ENCODE results near the gene HBEGF. TPM values are rescaled to one million over a fixed set of nuclear protein-coding genes. Genes with fewer than 3 reads are reported as not detected.

HBEGF gene
- 16.7 TPM for total RNA-seq

- DNase-seq, result peak; percentile 15
These were observed at the start of gene HBEGF for GRCh38 chr5:140346348-140347221. TSS of gene HBEGF (minus strand) at chr5:140346603. CDS start at chr5:140346328, 275 bp downstream.

- DNase-seq, result no peak
These were observed 47.3 kb upstream of the HBEGF start for GRCh38 chr5:140393738-140394137.

GRCh38 chr5:140391732-140392131 is 45.3 kb upstream of the HBEGF start:
- DNase-seq, result no peak

GRCh38 chr5:140391312-140391711 is 44.9 kb upstream of the HBEGF start:
- DNase-seq, result no peak

GRCh38 chr5:140388052-140388451 is 41.6 kb upstream of the HBEGF start:
- no peak for DNase-seq

GRCh38 chr5:140383300-140383699 is 36.9 kb upstream of the HBEGF start:
- no peak for DNase-seq

- no peak for DNase-seq
These were observed 36.5 kb upstream of the HBEGF start for GRCh38 chr5:140382866-140383265.

GRCh38 chr5:140381972-140382371 is 35.6 kb upstream of the HBEGF start:
- DNase-seq, result no peak

GRCh38 chr5:140381351-140381750 is 34.9 kb upstream of the HBEGF start:
- no peak for DNase-seq

GRCh38 chr5:140372971-140373487 is 26.6 kb upstream of the HBEGF start:
- peak; percentile 60 for DNase-seq

- DNase-seq, result no peak
These were observed 25.2 kb upstream of the HBEGF start for GRCh38 chr5:140371356-140372151.

- DNase-seq, result no peak
These were observed 21.0 kb upstream of the HBEGF start for GRCh38 chr5:140367256-140368013.

GRCh38 chr5:140366589-140367255 is 20.3 kb upstream of the HBEGF start:
- no peak for DNase-seq

GRCh38 chr5:140365941-140366340 is 19.5 kb upstream of the HBEGF start:
- DNase-seq, result no peak

- no peak for DNase-seq
These were observed 18.9 kb upstream of the HBEGF start for GRCh38 chr5:140365282-140365681.

GRCh38 chr5:140364472-140364765 is 18.0 kb upstream of the HBEGF start:
- no peak for DNase-seq

GRCh38 chr5:140363631-140364471 is 17.4 kb upstream of the HBEGF start:
- DNase-seq, result no peak

GRCh38 chr5:140362875-140363630 is 16.6 kb upstream of the HBEGF start:
- peak; percentile 45 for DNase-seq

GRCh38 chr5:140362311-140362710 is 15.9 kb upstream of the HBEGF start:
- DNase-seq, result no peak

GRCh38 chr5:140361901-140362300 is 15.5 kb upstream of the HBEGF start:
- no peak for DNase-seq
